WTC11 (cell line): ENCODE measurements around the gene FSTL4. TPM values are rescaled to one million over a fixed set of nuclear protein-coding genes. Genes with fewer than 3 reads are reported as not detected.

Source experiments
- ATAC-seq: fragments of 200-7000 bp; cut with Tn5 transposase; 2 replicates; pipeline ENCODE4 v1.10.0; 2021; ENCODE audit warnings: mild to moderate bottlenecking, moderate library complexity
- CTCF ChIA-PET: fragments of 300-600 bp; sonication (Branson Sonifier 250); formaldehyde crosslinking; loops from one replicate; lab custom pipeline; 2021; ENCODE audit warnings: antibody characterized with exemption; lab: Charles Lee
- POLR2A ChIA-PET: fragments of 350-600 bp; sonication (Branson Sonifier 250); formaldehyde crosslinking; loops from one replicate; lab custom pipeline; 2021; ENCODE audit warnings: antibody characterized with exemption; lab: Charles Lee
- DNase-seq: peaks from one replicate; pipeline ENCODE4 v3.0.0; 2021; ENCODE audit warnings: low spot score
- H3K27ac Mint-ChIP-seq: 2 replicates; pipeline ENCODE4 v1.8.0; 2021; ENCODE audit warnings: mixed read lengths
- H3K27me3 Mint-ChIP-seq: 2 replicates; pipeline ENCODE4 v1.8.0; 2021; ENCODE audit warnings: low read depth, mild to moderate bottlenecking, moderate library complexity, mixed read lengths
- H3K36me3 Mint-ChIP-seq: 2 replicates; pipeline ENCODE4 v1.8.0; 2021; ENCODE audit warnings: mixed read lengths
- H3K4me1 Mint-ChIP-seq: 2 replicates; pipeline ENCODE4 v1.8.0; 2022; ENCODE audit warnings: mixed read lengths
- H3K4me3 Mint-ChIP-seq: 2 replicates; pipeline ENCODE4 v1.8.0; 2021; ENCODE audit warnings: mild to moderate bottlenecking, moderate library complexity, mixed read lengths
- H3K9me3 Mint-ChIP-seq: 2 replicates; pipeline ENCODE4 v1.8.0; 2021; ENCODE audit warnings: mixed read lengths
- AFF4 ChIP-seq: sonication (generic); formaldehyde crosslinking; IDR thresholded peaks from 2 replicates; pipeline ENCODE4 v1.8.1; 2023; ENCODE audit warnings: mild to moderate bottlenecking, missing genetic modification reagents, borderline replicate concordance
- ATF2 ChIP-seq: sonication (generic); formaldehyde crosslinking; IDR thresholded peaks from 2 replicates; pipeline ENCODE4 v1.8.1; 2022; ENCODE audit warnings: low read depth, missing genetic modification reagents, borderline replicate concordance
- CREB1 ChIP-seq: sonication (generic); formaldehyde crosslinking; IDR thresholded peaks from 2 replicates; pipeline ENCODE4 v1.8.0; 2023; ENCODE audit warnings: mild to moderate bottlenecking, missing genetic modification reagents
- ERG ChIP-seq: fragments of 250-450 bp; sonication (Bioruptor Pico); IDR thresholded peaks from 2 replicates; pipeline ENCODE4 v1.8.0; 2021; ENCODE audit warnings: mild to moderate bottlenecking
- ETV6 ChIP-seq: sonication (generic); formaldehyde crosslinking; IDR thresholded peaks from 2 replicates; pipeline ENCODE4 v1.8.1; 2022; ENCODE audit warnings: mild to moderate bottlenecking, missing genetic modification reagents
- FOXJ3 ChIP-seq: sonication (generic); formaldehyde crosslinking; IDR thresholded peaks from 2 replicates; pipeline ENCODE4 v1.9.0; 2021; ENCODE audit warnings: missing genetic modification reagents, mild to moderate bottlenecking, borderline replicate concordance
- FOXP1 ChIP-seq: sonication (generic); formaldehyde crosslinking; IDR thresholded peaks from 2 replicates; pipeline ENCODE4 v1.8.0; 2022; ENCODE audit warnings: missing genetic modification reagents, mild to moderate bottlenecking, moderate library complexity, borderline replicate concordance
- FOXP4 ChIP-seq: sonication (generic); formaldehyde crosslinking; IDR thresholded peaks from 2 replicates; pipeline ENCODE4 v1.8.0; 2022; ENCODE audit warnings: mild to moderate bottlenecking, missing genetic modification reagents
- GTF2I ChIP-seq: fragments of 250-450 bp; sonication (Bioruptor Pico); conservative IDR thresholded peaks from 2 replicates; pipeline ENCODE4 v1.4.0; 2021; ENCODE audit warnings: mild to moderate bottlenecking
- KAT7 ChIP-seq: sonication (generic); formaldehyde crosslinking; IDR thresholded peaks from 2 replicates; pipeline ENCODE4 v1.8.1; 2023; ENCODE audit warnings: missing genetic modification reagents, mild to moderate bottlenecking, borderline replicate concordance
- NFATC4 ChIP-seq: fragments of 250-450 bp; sonication (Bioruptor Pico); IDR thresholded peaks from 2 replicates; pipeline ENCODE4 v1.9.0; 2021; ENCODE audit warnings: mild to moderate bottlenecking
- NFE2L1 ChIP-seq: sonication (generic); formaldehyde crosslinking; IDR thresholded peaks from 2 replicates; pipeline ENCODE4 v1.8.1; 2023; ENCODE audit warnings: missing genetic modification reagents
- NFYB ChIP-seq: sonication (generic); formaldehyde crosslinking; conservative IDR thresholded peaks from 2 replicates; pipeline ENCODE4 v1.8.0; 2022; ENCODE audit warnings: low read depth, missing genetic modification reagents
- RELA ChIP-seq: sonication (generic); formaldehyde crosslinking; IDR thresholded peaks from 2 replicates; pipeline ENCODE4 v1.8.1; 2022; ENCODE audit warnings: missing genetic modification reagents, mild to moderate bottlenecking, borderline replicate concordance
- TEAD1 ChIP-seq: sonication (generic); formaldehyde crosslinking; IDR thresholded peaks from 2 replicates; pipeline ENCODE4 v1.8.0; 2022; ENCODE audit warnings: mild to moderate bottlenecking, missing genetic modification reagents
- TEAD4 ChIP-seq: sonication (generic); formaldehyde crosslinking; IDR thresholded peaks from 2 replicates; pipeline ENCODE4 v1.8.0; 2022; ENCODE audit warnings: mild to moderate bottlenecking, missing genetic modification reagents
- USF1 ChIP-seq: sonication (generic); formaldehyde crosslinking; IDR thresholded peaks from 2 replicates; pipeline ENCODE4 v1.8.0; 2022; ENCODE audit warnings: mild to moderate bottlenecking, missing genetic modification reagents
- ZNF121 ChIP-seq: sonication (generic); formaldehyde crosslinking; IDR thresholded peaks from 2 replicates; pipeline ENCODE4 v1.8.0; 2023; ENCODE audit warnings: missing genetic modification reagents
- ZNF232 ChIP-seq: sonication (generic); formaldehyde crosslinking; IDR thresholded peaks from 2 replicates; pipeline ENCODE4 v1.8.0; 2022; ENCODE audit warnings: mild to moderate bottlenecking, missing genetic modification reagents
- ZNF423 ChIP-seq: fragments of 250-450 bp; sonication (Bioruptor Pico); IDR thresholded peaks from 2 replicates; pipeline ENCODE4 v2.1.2; 2022; ENCODE audit warnings: mild to moderate bottlenecking, moderate library complexity
- ZNF512 ChIP-seq: sonication (generic); formaldehyde crosslinking; IDR thresholded peaks from 2 replicates; pipeline ENCODE4 v1.8.1; 2022; ENCODE audit warnings: missing genetic modification reagents, borderline replicate concordance
- ZNF532 ChIP-seq: fragments of 250-450 bp; sonication (Bioruptor Pico); IDR thresholded peaks from 2 replicates; pipeline ENCODE4 v1.9.0; 2021; ENCODE audit warnings: mild to moderate bottlenecking, borderline replicate concordance
- total RNA-seq: library from RNA; stranded (reverse); gene quantifications from 3 replicates; pipeline ENCODE4 v1.2.3, GENCODE V29; 2021

The FSTL4 gene
- total RNA-seq, 1 experiment from 2014 or later: 6.1 TPM

GRCh38 chr5:133544346-133544745 is 68.0 kb downstream of the FSTL4 start:
- DNase-seq (no peak), ATAC-seq (no peak)
- Mint-ChIP-seq H3K4me1 (peaks cover 14% of the 10 kb centered on the region), H3K27ac (no peak overlapping the region), H3K27me3 (no peaks in the 10 kb centered on the region), H3K36me3 (peaks cover 18% of the 10 kb centered on the region), H3K9me3 (peaks cover 32% of the 10 kb centered on the region), H3K4me3 (no peak overlapping the region)
- POLR2A ChIA-PET: no interaction called here
- CTCF ChIA-PET: interaction anchor here (0.6 kb wide), 1 partner anchor 163 kb away, joined by 3 read pairs; no protein-coding TSS in a partner anchor
- TF ChIP-seq RELA (no peak), ATF2 (CRISPR knock-in tag) (no peak), ZNF532 (no peak), AFF4 (CRISPR knock-in tag) (no peak), NFATC4 (no peak), ERG (CRISPR knock-in tag) (no peak), ZNF423 (no peak), NFE2L1 (no peak), NFYB (no peak)

GRCh38 chr5:133539818-133540217 is 72.5 kb downstream of the FSTL4 start:
- Mint-ChIP-seq H3K27ac (no peak overlapping the region), H3K27me3 (no peaks in the 10 kb centered on the region), H3K9me3 (peaks cover 5% of the 10 kb centered on the region), H3K36me3 (no peaks in the 10 kb centered on the region; the same call in 1 of the 2 replicates), H3K4me3 (no peak overlapping the region), H3K4me1 (peaks cover 10% of the 10 kb centered on the region; the same call in 1 of the 2 replicates)
- CTCF ChIA-PET: interaction anchor here (1.9 kb wide), 1 partner anchor 119 kb away, joined by 4 read pairs; no protein-coding TSS in a partner anchor
- POLR2A ChIA-PET: no interaction called here
- DNase-seq (no peak), ATAC-seq (no peak)
- TF ChIP-seq ETV6 (CRISPR knock-in tag): no peak
- TF ChIP-seq CREB1 (CRISPR knock-in tag): no peak
- no peak for TF ChIP-seq TEAD1 (CRISPR knock-in tag)
- TF ChIP-seq ZNF121 (CRISPR knock-in tag): no peak
- no peak for TF ChIP-seq ZNF423
- no peak for TF ChIP-seq KAT7 (CRISPR knock-in tag)
- TF ChIP-seq ZNF232 (CRISPR knock-in tag): no peak
- TF ChIP-seq FOXP4 (CRISPR knock-in tag): no peak
- TF ChIP-seq USF1: no peak
- TF ChIP-seq GTF2I: no peak
- no peak for TF ChIP-seq TEAD4
- no peak for TF ChIP-seq ZNF512 (CRISPR knock-in tag)
- TF ChIP-seq FOXP1 (CRISPR knock-in tag): no peak
- TF ChIP-seq FOXJ3 (CRISPR knock-in tag): no peak
